ENCODE results near the gene CUBN. TPM values are rescaled to one million over a fixed set of nuclear protein-coding genes. Genes with fewer than 3 reads are reported as not detected.

The CUBN gene
- total RNA-seq, 1 experiment from 2014 or later, result 0.80 TPM

- no peak overlapping the region for H3K27ac ChIP-seq (ENCODE audit: low read length)
- ChIA-PET CTCF (no interaction called here), POLR2A (ENCODE audit: unreplicated experiment) (no interaction called here)
- H3K9me2 ChIP-seq (replicated peaks; ENCODE audit: low read length), result no peaks in the 10 kb centered on the region
- no peak overlapping the region for H3K4me2 ChIP-seq (ENCODE audit: low read length)
- no peak overlapping the region for H2AFZ ChIP-seq (ENCODE audit: low read length)
- BruUV-seq (replicated peaks), result no TSS peak
- ATAC-seq, result no peak
- intact Hi-C loops (cut with micrococcal nuclease), result no loop called here
- H3K4me3 ChIP-seq (ENCODE audit: low read length), result no peak overlapping the region
- no peaks in the 10 kb centered on the region for H3K36me3 ChIP-seq (ENCODE audit: low read depth, low read length)
- no peaks in the 10 kb centered on the region for H4K20me1 ChIP-seq (ENCODE audit: low read length)
- DNase-seq, result no peak
- H3F3A ChIP-seq (ENCODE audit: low read length, unreplicated experiment), result no peaks in the 10 kb centered on the region
- peaks cover 20% of the 10 kb centered on the region for H3K4me1 ChIP-seq (ENCODE audit: insufficient read depth, low read length)
- no peaks in the 10 kb centered on the region for H3K9me3 ChIP-seq (ENCODE audit: low read length)
- no peaks in the 10 kb centered on the region for H3K27me3 ChIP-seq (ENCODE audit: low read length)
- no peaks in the 10 kb centered on the region for H3K79me2 ChIP-seq (ENCODE audit: low read length)
- TF ChIP-seq EZH2phosphoT487 (IDR thresholded peaks at IDR 0.05; ENCODE audit: borderline replicate concordance, low read length) (no peak), EZH2 (IDR thresholded peaks at IDR 0.05; ENCODE audit: low read length, unreplicated experiment) (no peak), CTCF (conservative IDR thresholded peaks at IDR 0.05; ENCODE audit: low read depth, low read length) (no peak)
- no peak overlapping the region for H3K9ac ChIP-seq (ENCODE audit: low read length)
Measured at GRCh38 chr10:16991011-16991410, 138.6 kb downstream of the CUBN start.

GRCh38 chr10:16989826-16990293 is 139.8 kb downstream of the CUBN start:
- Histone ChIP-seq H3K4me1 (ENCODE audit: insufficient read depth, low read length) (peaks cover 23% of the 10 kb centered on the region), H2AFZ (ENCODE audit: low read length) (no peak overlapping the region), H3K4me3 (ENCODE audit: low read length) (no peak overlapping the region), H4K20me1 (ENCODE audit: low read length) (no peaks in the 10 kb centered on the region), H3K9me2 (replicated peaks; ENCODE audit: low read length) (no peaks in the 10 kb centered on the region), H3K4me2 (ENCODE audit: low read length) (no peak overlapping the region), H3K9me3 (ENCODE audit: low read length) (no peaks in the 10 kb centered on the region), H3K36me3 (ENCODE audit: low read depth, low read length) (no peaks in the 10 kb centered on the region), H3F3A (ENCODE audit: low read length, unreplicated experiment) (no peaks in the 10 kb centered on the region), H3K27me3 (ENCODE audit: low read length) (no peaks in the 10 kb centered on the region), H3K79me2 (ENCODE audit: low read length) (no peaks in the 10 kb centered on the region), H3K27ac (ENCODE audit: low read length) (no peak overlapping the region), H3K9ac (ENCODE audit: low read length) (no peak overlapping the region)
- CTCF ChIA-PET, result no interaction called here
- ATAC-seq (no peak), DNase-seq (no peak)
- no peak for TF ChIP-seq EZH2 (IDR thresholded peaks at IDR 0.05; ENCODE audit: low read length, unreplicated experiment)
- no peak; the same call in 1 of the 2 replicates for TF ChIP-seq CTCF (conservative IDR thresholded peaks at IDR 0.05; ENCODE audit: low read depth, low read length)
- TF ChIP-seq EZH2phosphoT487 (IDR thresholded peaks at IDR 0.05; ENCODE audit: borderline replicate concordance, low read length), result no peak
- intact Hi-C loops (cut with micrococcal nuclease), result loop anchor here (5.0 kb wide), 1 partner anchor 37 kb away; no protein-coding TSS in a partner anchor
- no TSS peak for BruUV-seq (replicated peaks)
- POLR2A ChIA-PET (ENCODE audit: unreplicated experiment), result no interaction called here

- no peaks in the 10 kb centered on the region for H4K20me1 ChIP-seq (ENCODE audit: low read length)
- H3K4me1 ChIP-seq (ENCODE audit: insufficient read depth, low read length), result peaks cover 23% of the 10 kb centered on the region
- H3K4me2 ChIP-seq (ENCODE audit: low read length), result no peak overlapping the region
- intact Hi-C loops (cut with micrococcal nuclease), result loop anchor here (5.0 kb wide), 1 partner anchor 38 kb away; no protein-coding TSS in a partner anchor
- TF ChIP-seq CTCF (conservative IDR thresholded peaks at IDR 0.05; ENCODE audit: low read depth, low read length) (no peak), EZH2 (IDR thresholded peaks at IDR 0.05; ENCODE audit: low read length, unreplicated experiment) (no peak), EZH2phosphoT487 (IDR thresholded peaks at IDR 0.05; ENCODE audit: borderline replicate concordance, low read length) (no peak)
- POLR2A ChIA-PET (ENCODE audit: unreplicated experiment), result no interaction called here
- H3K9ac ChIP-seq (ENCODE audit: low read length), result no peak overlapping the region
- no peaks in the 10 kb centered on the region for H3K36me3 ChIP-seq (ENCODE audit: low read depth, low read length)
- no peaks in the 10 kb centered on the region for H3K9me2 ChIP-seq (replicated peaks; ENCODE audit: low read length)
- H3K9me3 ChIP-seq (ENCODE audit: low read length), result no peaks in the 10 kb centered on the region
- no peak overlapping the region for H3K4me3 ChIP-seq (ENCODE audit: low read length)
- H3K27ac ChIP-seq (ENCODE audit: low read length), result no peak overlapping the region
- H3F3A ChIP-seq (ENCODE audit: low read length, unreplicated experiment), result no peaks in the 10 kb centered on the region
- no peaks in the 10 kb centered on the region for H3K27me3 ChIP-seq (ENCODE audit: low read length)
- no peaks in the 10 kb centered on the region for H3K79me2 ChIP-seq (ENCODE audit: low read length)
- CTCF ChIA-PET, result no interaction called here
- no peak for ATAC-seq
- BruUV-seq (replicated peaks), result no TSS peak
- no peak overlapping the region for H2AFZ ChIP-seq (ENCODE audit: low read length)
- DNase-seq, result no peak
Measured at GRCh38 chr10:16988900-16989299, 140.7 kb downstream of the CUBN start.
